B cell (primary cell): Measurements from ENCODE around the gene AASDHPPT. TPM values are rescaled to one million over a fixed set of nuclear protein-coding genes. Genes with fewer than 3 reads are reported as not detected.

Experiments
- ATAC-seq: fragments of 200-7000 bp; cut with Tn5 transposase; one replicate; pipeline ENCODE4 v1.10.0; 2021; ENCODE audit warnings: low read depth, mild to moderate bottlenecking, moderate number of reproducible peaks, moderate library complexity
- CTCF ChIA-PET: fragments of 350-600 bp; sonication (Branson Sonifier 250); formaldehyde crosslinking; loops from one replicate; lab custom pipeline; 2021; ENCODE audit warnings: antibody characterized with exemption, inconsistent platforms; lab: Charles Lee
- POLR2A ChIA-PET: fragments of 350-600 bp; sonication (Branson Sonifier 250); formaldehyde crosslinking; loops from one replicate; lab custom pipeline; 2021; ENCODE audit warnings: antibody characterized with exemption; lab: Charles Lee
- DNase-seq: peaks from one replicate; pipeline ENCODE4 v3.0.0; 2013
- H2AFZ ChIP-seq: 2 replicates; pipeline ENCODE4 v1.6.1; 2012; ENCODE audit warnings: mild to moderate bottlenecking, low read depth, low read length; ENCODE audit not compliant: insufficient read depth, poor library complexity, severe bottlenecking
- H3K27ac ChIP-seq, 2 donors: 1 replicate in 1 of 2; 2 replicates in 1 of 2; pipeline ENCODE4 v1.5.1; 2012 to 2013; ENCODE audit warnings: low read length in 2 of 2, mild to moderate bottlenecking in 2 of 2, moderate library complexity in 1 of 2
- H3K27me3 ChIP-seq, 4 experiments: fragments of 200-600 bp in 1 of 4; sonication (generic) in 1 of 4; replicated peaks in 1 of 4; 1 replicate in 2 of 4; 2 replicates in 2 of 4; pipeline versions ENCODE4 v1.6.1 to v1.7.0; 2013 to 2016; ENCODE audit warnings: low read length in 3 of 4, mild to moderate bottlenecking in 2 of 4, mixed read lengths in 1 of 4, moderate library complexity in 1 of 4; ENCODE audit not compliant: insufficient read depth in 4 of 4, control insufficient read depth in 3 of 4; ENCODE audit errors: control extremely low read depth in 1 of 4
- H3K36me3 ChIP-seq, 2 experiments: replicated peaks in 1 of 2; 1 replicate in 1 of 2; 2 replicates in 1 of 2; pipeline versions ENCODE4 v1.6.1 to v1.7.1; 2013; ENCODE audit warnings: low read length in 1 of 2; ENCODE audit not compliant: insufficient read depth in 2 of 2, control insufficient read depth in 1 of 2; ENCODE audit errors: control extremely low read depth in 1 of 2, extremely low read depth in 1 of 2
- H3K4me1 ChIP-seq, 2 donors: fragments of 200-600 bp in 1 of 2; sonication (generic) in 1 of 2; 1 replicate in 1 of 2; 2 replicates in 1 of 2; pipeline versions ENCODE4 v1.5.1 to v1.6.1; 2013 to 2017; ENCODE audit warnings: low read length in 2 of 2; ENCODE audit not compliant: control insufficient read depth in 2 of 2, insufficient read depth in 2 of 2
- H3K4me2 ChIP-seq: replicated peaks from 2 replicates; pipeline ENCODE3; 2012; ENCODE audit warnings: mild to moderate bottlenecking, low read depth, low read length; ENCODE audit not compliant: poor library complexity, severe bottlenecking
- H3K4me3 ChIP-seq, 5 experiments: fragments of 200-600 bp in 1 of 5; sonication (generic) in 1 of 5; 1 replicate in 3 of 5; 2 replicates in 2 of 5; pipeline versions ENCODE4 v1.5.1 to v1.7.0; 2011 to 2016; ENCODE audit warnings: low read length in 4 of 5, mild to moderate bottlenecking in 4 of 5, low read depth in 2 of 5, control low read depth in 1 of 5, moderate library complexity in 1 of 5; ENCODE audit not compliant: insufficient read depth in 1 of 5; ENCODE audit errors: control extremely low read depth in 1 of 5, extremely low read depth in 1 of 5
- H3K79me2 ChIP-seq: fragments of 200-600 bp; sonication (generic); one replicate; pipeline ENCODE4 v1.6.0; 2016; ENCODE audit warnings: low read length; ENCODE audit not compliant: control insufficient read depth, insufficient read depth
- H3K9ac ChIP-seq: fragments of 200-600 bp; sonication (generic); 2 replicates; pipeline ENCODE4 v1.6.1; 2017; ENCODE audit warnings: mild to moderate bottlenecking, low read length, moderate library complexity
- H3K9me3 ChIP-seq, 3 donors: one replicate each; pipeline versions ENCODE4 v1.6.1 to v1.7.1; 2013; ENCODE audit warnings: low read length in 2 of 3; ENCODE audit not compliant: control insufficient read depth in 2 of 3, insufficient read depth in 1 of 3; ENCODE audit errors: control extremely low read depth in 1 of 3
- H4K20me1 ChIP-seq: 2 replicates; pipeline ENCODE4 v1.6.0; 2012; ENCODE audit warnings: mild to moderate bottlenecking, low read length; ENCODE audit not compliant: insufficient read depth, control insufficient read depth, poor library complexity, severe bottlenecking
- H3K27ac Mint-ChIP-seq: one replicate; pipeline ENCODE4 v1.8.0; 2021; ENCODE audit warnings: mixed read lengths
- H3K27me3 Mint-ChIP-seq: one replicate; pipeline ENCODE4 v1.8.0; 2021; ENCODE audit warnings: mixed read lengths
- H3K4me1 Mint-ChIP-seq: one replicate; pipeline ENCODE4 v1.8.0; 2021; ENCODE audit warnings: mixed read lengths
- H3K4me3 Mint-ChIP-seq: one replicate; pipeline ENCODE4 v1.8.0; 2021; ENCODE audit warnings: mixed read lengths
- H3K9me3 Mint-ChIP-seq: one replicate; pipeline ENCODE4 v1.8.0; 2022; ENCODE audit warnings: mixed read lengths; ENCODE audit not compliant: insufficient read depth
- EZH2 ChIP-seq: IDR thresholded peaks from 2 replicates; pipeline ENCODE4 v1.6.1; 2012; ENCODE audit warnings: borderline replicate concordance, low read depth, mild to moderate bottlenecking, moderate library complexity, low read length; ENCODE audit not compliant: insufficient read depth, poor library complexity, severe bottlenecking
- WGBS: methylation state at CpG from one replicate; pipeline ENCODE4 v1.1.5; 2013; ENCODE audit warnings: missing lambda C conversion rate; ENCODE audit not compliant: insufficient coverage; 5-methylcytosine and 5-hydroxymethylcytosine counted together
- intact Hi-C: fragments of 100-400 bp; cut with micrococcal nuclease; formaldehyde crosslinking; loops from one replicate; pipeline ENCODE4 v1.10.0; 2022
- polyA plus RNA-seq: library from polyadenylated mRNA; depleted of rRNA; stranded (reverse); fragments of >200 nt; gene quantifications from 2 replicates; pipeline ENCODE4 v1.2.3, GENCODE V29; 2012
- total RNA-seq, 2 donors: library from RNA; stranded (reverse); fragments of 120-200 nt in 1 of 2; gene quantifications; 1 replicate in 1 of 2; 2 replicates in 1 of 2; pipeline versions ENCODE4 v1.2.3 to v1.2.4, GENCODE V29; 2013 to 2022
- TF ChIP-seq, protein P1 (sequence below): fragments of 200-600 bp; IDR thresholded peaks from one replicate; pipeline ENCODE4 v1.8.0; 2022; ENCODE audit warnings: antibody characterized with exemption, mild to moderate bottlenecking

AASDHPPT gene
- total and polyA plus RNA-seq, 2 donors (not counting 1 experiment from before 2014, with no cell fraction given) = 12.6 to 25.5 TPM

- DNase-seq (no peak), ATAC-seq (no peak)
- Mint-ChIP-seq H3K4me1 (no peaks in the 10 kb centered on the region), H3K27me3 (peaks cover 49% of the 10 kb centered on the region), H3K27ac (no peak overlapping the region), H3K9me3 (peaks cover 3% of the 10 kb centered on the region), H3K4me3 (no peak overlapping the region)
- Histone ChIP-seq H3K9ac (no peak overlapping the region), H3K79me2 (no peaks in the 10 kb centered on the region), H3K4me2 (no peak overlapping the region), H2AFZ (no peak overlapping the region), H3K4me1 (no peaks in the 10 kb centered on the region), H3K27me3 (peaks cover 0 to 28% (median 4%) of the 10 kb centered on the region in 4 experiments), H4K20me1 (no peaks in the 10 kb centered on the region), H3K4me3 (no peak overlapping the region), H3K9me3 (peaks cover 0 to 3% (median 0%) of the 10 kb centered on the region in 3 donors), H3K27ac (no peak overlapping the region), H3K36me3 (no peaks in the 10 kb centered on the region)
- ChIA-PET POLR2A (no interaction called here), CTCF (no interaction called here)
- no CpG with 5 or more reads among the region's 3 CpGs for WGBS
- intact Hi-C loops = no loop called here
- TF ChIP-seq, protein P1, sequence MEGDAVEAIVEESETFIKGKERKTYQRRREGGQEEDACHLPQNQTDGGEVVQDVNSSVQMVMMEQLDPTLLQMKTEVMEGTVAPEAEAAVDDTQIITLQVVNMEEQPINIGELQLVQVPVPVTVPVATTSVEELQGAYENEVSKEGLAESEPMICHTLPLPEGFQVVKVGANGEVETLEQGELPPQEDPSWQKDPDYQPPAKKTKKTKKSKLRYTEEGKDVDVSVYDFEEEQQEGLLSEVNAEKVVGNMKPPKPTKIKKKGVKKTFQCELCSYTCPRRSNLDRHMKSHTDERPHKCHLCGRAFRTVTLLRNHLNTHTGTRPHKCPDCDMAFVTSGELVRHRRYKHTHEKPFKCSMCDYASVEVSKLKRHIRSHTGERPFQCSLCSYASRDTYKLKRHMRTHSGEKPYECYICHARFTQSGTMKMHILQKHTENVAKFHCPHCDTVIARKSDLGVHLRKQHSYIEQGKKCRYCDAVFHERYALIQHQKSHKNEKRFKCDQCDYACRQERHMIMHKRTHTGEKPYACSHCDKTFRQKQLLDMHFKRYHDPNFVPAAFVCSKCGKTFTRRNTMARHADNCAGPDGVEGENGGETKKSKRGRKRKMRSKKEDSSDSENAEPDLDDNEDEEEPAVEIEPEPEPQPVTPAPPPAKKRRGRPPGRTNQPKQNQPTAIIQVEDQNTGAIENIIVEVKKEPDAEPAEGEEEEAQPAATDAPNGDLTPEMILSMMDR = no peak
- no peak for TF ChIP-seq EZH2
Measured at GRCh38 chr11:106031936-106032335, 45.5 kb upstream of the AASDHPPT start.

- ChIA-PET POLR2A (no interaction called here), CTCF (no interaction called here)
- Mint-ChIP-seq H3K4me3 (no peak overlapping the region), H3K9me3 (no peaks in the 10 kb centered on the region), H3K4me1 (no peaks in the 10 kb centered on the region), H3K27me3 (peaks cover 53% of the 10 kb centered on the region), H3K27ac (no peak overlapping the region)
- DNase-seq (no peak), ATAC-seq (no peak)
- Histone ChIP-seq H3K4me2 (no peak overlapping the region), H3K79me2 (no peaks in the 10 kb centered on the region), H4K20me1 (no peaks in the 10 kb centered on the region), H3K4me3 (no peak overlapping the region), H3K36me3 (no peaks in the 10 kb centered on the region), H3K9me3 (peaks cover 0 to 3% (median 0%) of the 10 kb centered on the region in 3 donors), H3K27ac (no peak overlapping the region), H3K4me1 (no peaks in the 10 kb centered on the region), H3K27me3 (peaks cover 0 to 28% (median 5%) of the 10 kb centered on the region in 4 experiments), H3K9ac (no peak overlapping the region), H2AFZ (no peak overlapping the region)
- TF ChIP-seq EZH2 = no peak
- TF ChIP-seq, protein P1 = no peak
- intact Hi-C loops = no loop called here
- no CpG with 5 or more reads among the region's 2 CpGs for WGBS
Measured at GRCh38 chr11:106032861-106033260, 44.6 kb upstream of the AASDHPPT start.
